NCI-H2107 treated with DMSO at 0.1 percent for 48 hours (cell line): Measurements from ENCODE around the gene AVPR2.

Experiments
- DNase-seq: peaks from one replicate; lab custom pipeline; 2025; ENCODE audit not compliant: unreplicated experiment; lab: John Stamatoyannopoulos, UW

The AVPR2 gene

GRCh38 chrX:153948847-153949805 is 44.7 kb downstream of the AVPR2 start:
- DNase-seq, result no peak

- DNase-seq, result no peak
Measured at GRCh38 chrX:153950127-153950526, 45.7 kb downstream of the AVPR2 start.

DNA sequence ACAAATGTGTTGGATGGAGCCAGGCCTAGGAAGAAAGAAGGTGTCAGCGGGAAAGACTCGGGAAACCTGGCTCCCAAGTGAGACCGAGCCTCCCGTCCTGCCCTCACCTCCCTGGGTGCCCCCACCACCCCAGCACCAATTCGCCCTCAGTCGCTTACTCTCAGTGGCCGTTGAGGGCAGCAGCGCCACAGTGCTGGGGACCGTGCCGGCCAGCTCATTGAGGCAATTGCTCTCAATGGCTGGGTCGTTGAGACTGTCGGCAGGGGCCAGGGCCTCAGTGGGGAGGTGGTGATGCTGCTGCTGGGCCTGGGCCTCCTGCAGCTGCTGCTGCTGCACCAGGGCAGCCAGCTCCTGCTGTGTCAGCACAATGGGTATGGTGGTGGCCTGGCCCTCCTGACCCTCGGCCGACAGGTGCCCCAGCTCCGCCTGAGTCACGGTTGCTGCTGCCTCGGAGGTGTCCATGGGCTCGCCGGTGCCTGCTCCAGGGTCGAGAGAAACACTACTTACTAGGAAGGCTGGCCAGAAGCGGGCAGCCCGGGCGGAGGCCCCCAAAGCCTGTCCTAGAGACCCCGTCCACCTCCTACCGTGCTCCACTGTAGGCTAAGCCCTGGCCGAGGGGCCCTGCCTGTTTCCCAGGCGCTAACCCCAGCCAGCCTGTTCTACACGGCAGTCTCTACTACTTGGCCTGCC is 47.4 kb downstream of the AVPR2 start:
- no peak for DNase-seq

DNA sequence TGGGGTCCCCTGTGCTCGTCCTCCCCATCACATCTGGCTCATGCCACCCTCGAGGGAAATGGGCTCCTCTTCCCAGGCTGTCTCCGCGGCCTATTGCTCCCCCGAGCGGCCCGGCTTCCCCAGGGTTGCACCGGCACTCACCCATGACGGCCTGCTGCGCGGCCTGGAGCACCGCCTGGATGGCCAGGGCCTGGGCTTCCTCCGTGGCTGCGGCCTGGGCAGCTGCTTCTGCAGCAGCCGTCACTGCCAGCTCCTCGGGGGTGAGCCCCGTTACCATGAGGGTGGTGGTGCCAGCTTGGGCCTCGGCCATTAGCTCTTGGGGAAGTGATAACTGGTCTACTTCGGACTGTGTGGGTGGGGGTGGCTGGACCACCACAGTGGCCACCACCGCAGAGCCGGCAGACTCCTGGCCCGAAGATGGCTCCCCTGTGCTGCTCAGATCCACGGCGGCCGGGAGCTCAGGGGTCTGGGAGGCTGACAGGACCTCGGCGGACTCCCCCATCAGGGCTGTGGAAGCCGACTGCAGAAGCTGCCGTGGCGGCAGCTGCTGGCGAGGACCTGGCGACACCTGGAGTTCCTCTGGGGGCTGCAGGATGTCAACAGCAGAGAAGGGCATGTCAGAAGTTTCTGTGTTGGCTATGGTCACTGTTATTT is 48.0 kb downstream of the AVPR2 start:
- DNase-seq, result no peak

DNA sequence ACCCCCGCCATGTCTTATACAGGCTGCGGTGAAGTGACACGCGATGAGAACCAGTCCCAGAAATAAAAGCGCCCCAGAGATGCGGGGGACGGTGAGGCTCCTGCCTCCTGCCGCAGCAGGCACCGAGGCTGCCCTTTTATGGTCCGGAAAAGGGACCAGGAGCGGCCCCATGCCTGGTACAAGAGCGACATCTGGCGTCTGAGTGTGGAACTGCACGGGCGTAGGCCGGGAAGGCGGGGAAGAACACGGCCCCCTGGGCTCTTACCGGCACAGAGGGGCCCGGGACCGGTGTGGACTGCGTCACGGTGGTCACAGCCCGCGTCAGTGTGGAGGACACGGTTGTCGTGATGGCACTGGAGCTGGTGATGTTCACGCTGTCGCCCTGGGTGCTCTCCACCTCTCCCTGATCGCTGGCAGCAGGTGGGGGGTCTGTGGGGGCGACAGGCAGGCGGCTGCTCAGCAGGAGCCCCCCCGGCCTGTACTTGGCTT is 48.9 kb downstream of the AVPR2 start:
- DNase-seq, result no peak

- DNase-seq, result no peak
Measured at GRCh38 chrX:153953892-153954557, 49.6 kb downstream of the AVPR2 start.

GRCh38 chrX:153954558-153955227 is 50.2 kb downstream of the AVPR2 start:
- no peak for DNase-seq

DNA sequence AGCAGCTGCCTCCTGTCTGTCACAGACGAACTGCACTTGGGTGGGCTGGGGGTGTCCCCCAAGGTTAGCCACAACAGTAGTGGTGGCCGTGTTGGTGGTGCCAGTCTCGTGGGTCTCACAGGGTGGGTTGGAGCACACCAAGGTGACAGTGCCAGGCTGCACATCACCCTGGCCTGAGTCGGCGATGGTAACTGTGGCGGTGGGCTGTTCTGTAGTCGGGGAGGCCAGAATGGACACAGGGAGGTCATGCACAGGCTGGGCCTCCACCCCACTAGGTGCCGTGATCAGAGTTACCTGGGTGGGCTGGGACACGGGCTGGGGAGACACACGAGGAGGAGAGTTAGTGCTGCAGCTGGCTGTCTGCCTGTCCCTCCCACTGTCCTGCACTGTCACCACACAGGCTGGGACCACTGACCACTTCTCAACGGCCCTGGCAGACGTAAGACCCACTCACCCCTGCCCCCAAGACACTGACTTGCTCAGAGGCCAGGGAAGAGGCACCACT is 50.8 kb downstream of the AVPR2 start:
- DNase-seq, result no peak

- no peak for DNase-seq
Measured at GRCh38 chrX:153956044-153956907, 51.8 kb downstream of the AVPR2 start.
